ENCODE results near the gene TMEM92. TPM values are rescaled to one million over a fixed set of nuclear protein-coding genes. Genes with fewer than 3 reads are reported as not detected.
A peak's percentile ranks its signal among the peaks of the same experiment; 100 is the strongest.
"Not testable (repeated sequence)": the region's sequence is repeated elsewhere in the genome, so short reads cannot be mapped to it uniquely, and the experiment has no call there.

The TMEM92 gene
- total and polyA plus RNA-seq, 7 experiments from 2014 or later = 0.10 TPM; not detected in 6

GRCh38 chr17:50269477-50270434 lies 4.5 kb upstream of the TMEM92 start:
- peaks cover 5 to 14% (median 7%) of the 10 kb centered on the region in 7 donors for H3K4me1 Mint-ChIP-seq
- H3K27ac Mint-ChIP-seq = no peak overlapping the region
- CTCF ChIA-PET = interaction anchor here (3.6 kb wide), 1 partner anchor 69 kb away, joined by 27 read pairs; the partner anchor contains the start of gene COL1A1
- H3K9me3 Mint-ChIP-seq = no peaks in the 10 kb centered on the region
- Histone ChIP-seq H3K36me3 (ENCODE audit: control insufficient read depth in 2 of 3, insufficient read depth in 3 of 3, low read length in 3 of 3) (no peaks in the 10 kb centered on the region), H3K27ac (ENCODE audit: low read depth, low read length) (no peak overlapping the region), H3K4me3 (ENCODE audit: low read length) (no peak overlapping the region), H3K27me3 (ENCODE audit: control insufficient read depth in 2 of 2, insufficient read depth in 2 of 2, low read length in 2 of 2) (peaks cover 0 to 3% of the 10 kb centered on the region in 2 donors), H3K4me1 (ENCODE audit: control insufficient read depth in 2 of 2, insufficient read depth in 2 of 2, low read length in 2 of 2) (no peaks in the 10 kb centered on the region), H3K9me3 (ENCODE audit: control insufficient read depth in 2 of 3, low read length in 3 of 3) (no peaks in the 10 kb centered on the region)
- POLR2A ChIA-PET = no interaction called here
- H3K27me3 Mint-ChIP-seq = peaks cover 13 to 22% (median 17%) of the 10 kb centered on the region in 5 donors
- no peak overlapping the region for H3K4me3 Mint-ChIP-seq
- ATAC-seq (peak; percentile 85), DNase-seq (peak in 8 of 9 donors; percentile 12 to 58 (median 35))
- no peaks in the 10 kb centered on the region for H3K36me3 Mint-ChIP-seq
- intact Hi-C loops (cut with micrococcal nuclease) = loop anchor here (1.0 to 10.0 kb wide), 3 partner anchors 52 to 245 kb away; no protein-coding TSS in a partner anchor

- peak; percentile 26 for ATAC-seq
- ChIA-PET CTCF (interaction anchor here (0.5 to 7.0 kb wide), 6 partner anchors 10 to 792 kb away, joined by 3 to 60 read pairs (median 4); partner anchors contain the start of gene COL1A1), POLR2A (no interaction called here)
- Histone ChIP-seq H3K9me3 (ENCODE audit: control insufficient read depth in 2 of 3, low read length in 3 of 3) (no peaks in the 10 kb centered on the region), H3K27me3 (ENCODE audit: control insufficient read depth in 2 of 2, insufficient read depth in 2 of 2, low read length in 2 of 2) (peaks cover 0 to 3% of the 10 kb centered on the region in 2 donors), H3K36me3 (ENCODE audit: control insufficient read depth in 2 of 3, insufficient read depth in 3 of 3, low read length in 3 of 3) (no peaks in the 10 kb centered on the region), H3K4me1 (ENCODE audit: control insufficient read depth in 2 of 2, insufficient read depth in 2 of 2, low read length in 2 of 2) (no peaks in the 10 kb centered on the region), H3K4me3 (ENCODE audit: low read length) (no peak overlapping the region), H3K27ac (ENCODE audit: low read depth, low read length) (no peak overlapping the region)
- intact Hi-C loops (cut with micrococcal nuclease) = loop anchor here (1.0 to 10.0 kb wide), 2 partner anchors 176 to 246 kb away; no protein-coding TSS in a partner anchor
- Mint-ChIP-seq H3K27ac (no peak overlapping the region), H3K4me3 (no peak overlapping the region), H3K4me1 (peaks cover 5 to 19% (median 7%) of the 10 kb centered on the region in 7 donors), H3K36me3 (no peaks in the 10 kb centered on the region), H3K9me3 (no peaks in the 10 kb centered on the region), H3K27me3 (peaks cover 21 to 26% (median 25%) of the 10 kb centered on the region in 5 donors)
- peak in 1 of 9 donors; percentile 15 for DNase-seq
Measured at GRCh38 chr17:50270435-50271362, 3.6 kb upstream of the TMEM92 start.

DNA sequence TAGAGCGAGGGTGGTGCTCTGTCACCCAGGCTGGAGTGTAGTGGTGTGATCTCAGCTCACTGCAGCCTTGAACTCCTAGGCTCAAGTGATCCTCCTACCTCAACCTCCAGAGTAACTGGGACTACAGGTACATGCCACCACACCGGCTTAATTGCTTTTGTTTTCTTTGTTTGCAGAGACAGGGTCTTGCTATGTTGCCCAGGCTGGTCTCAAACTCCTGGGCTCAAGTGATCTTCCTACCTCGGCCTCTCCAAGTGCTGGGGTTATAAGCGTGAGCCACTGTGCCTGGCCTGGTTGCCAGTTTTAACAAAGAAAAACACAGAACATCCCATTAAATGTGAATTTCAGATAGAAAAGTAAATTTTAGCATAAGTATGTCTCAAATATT lies 2.9 kb upstream of the TMEM92 start:
- CTCF ChIA-PET = interaction anchor here (0.8 to 7.0 kb wide), 7 partner anchors 9 to 793 kb away, joined by 3 to 60 read pairs (median 3); partner anchors contain the start of gene COL1A1
- H3K4me1 ChIP-seq (ENCODE audit: control insufficient read depth in 2 of 2, insufficient read depth in 2 of 2, low read length in 2 of 2); H3K36me3 ChIP-seq (ENCODE audit: control insufficient read depth in 2 of 3, insufficient read depth in 3 of 3, low read length in 3 of 3); H3K9me3 ChIP-seq (ENCODE audit: control insufficient read depth in 2 of 3, low read length in 3 of 3); H3K27me3 ChIP-seq (ENCODE audit: control insufficient read depth in 2 of 2, insufficient read depth in 2 of 2, low read length in 2 of 2); H3K27ac ChIP-seq (ENCODE audit: low read depth, low read length); ATAC-seq; POLR2A ChIA-PET; DNase-seq; H3K9me3 Mint-ChIP-seq; H3K27ac Mint-ChIP-seq; H3K4me3 ChIP-seq (ENCODE audit: low read length); H3K36me3 Mint-ChIP-seq: not testable (repeated sequence)
- intact Hi-C loops (cut with micrococcal nuclease) = loop anchor here in 1 of 2 donors (10.0 kb wide), 1 partner anchor 247 kb away; no protein-coding TSS in a partner anchor
- Mint-ChIP-seq H3K27me3 (peaks cover 23 to 32% (median 29%) of the 10 kb centered on the region in 5 donors), H3K4me3 (peak overlapping the region in 1 of 10 donors; percentile 86), H3K4me1 (peaks cover 5 to 19% (median 7%) of the 10 kb centered on the region in 7 donors)

DNA sequence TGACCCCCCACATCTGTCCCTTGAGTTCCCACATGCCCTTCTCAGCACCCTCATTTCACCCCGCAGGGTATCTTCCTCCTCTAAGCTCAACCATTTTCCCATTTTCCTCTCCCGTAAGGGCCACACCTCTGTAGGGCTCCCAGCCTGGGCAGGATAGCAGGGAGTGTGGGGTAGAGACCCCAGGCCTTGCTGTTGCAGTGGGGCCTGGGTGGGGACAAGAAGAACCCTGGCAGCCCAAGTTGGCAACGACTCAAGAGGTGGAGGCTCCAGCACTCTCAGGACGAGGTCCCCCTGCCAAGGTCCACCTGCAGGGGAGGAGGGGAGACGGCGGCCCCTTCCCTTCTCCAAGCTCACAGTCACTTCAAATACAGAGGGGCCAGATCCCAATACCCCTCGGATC lies 2.0 kb upstream of the TMEM92 start:
- Mint-ChIP-seq H3K9me3 (no peaks in the 10 kb centered on the region), H3K4me1 (peaks cover 5 to 19% (median 7%) of the 10 kb centered on the region in 7 donors), H3K27me3 (peaks cover 28 to 41% (median 37%) of the 10 kb centered on the region in 5 donors), H3K36me3 (no peaks in the 10 kb centered on the region), H3K4me3 (peak overlapping the region in 6 of 10 donors; percentile 14 to 90 (median 84)), H3K27ac (no peak overlapping the region)
- no peak overlapping the region for H3K4me3 ChIP-seq (ENCODE audit: low read length)
- no peak overlapping the region for H3K27ac ChIP-seq (ENCODE audit: low read depth, low read length)
- H3K27me3 ChIP-seq (ENCODE audit: control insufficient read depth in 2 of 2, insufficient read depth in 2 of 2, low read length in 2 of 2) = peaks cover 0 to 3% of the 10 kb centered on the region in 2 donors
- intact Hi-C loops (cut with micrococcal nuclease) = loop anchor here in 1 of 2 donors (10.0 kb wide), 1 partner anchor 247 kb away; no protein-coding TSS in a partner anchor
- no peaks in the 10 kb centered on the region for H3K9me3 ChIP-seq (ENCODE audit: control insufficient read depth in 2 of 3, low read length in 3 of 3)
- no peaks in the 10 kb centered on the region for H3K36me3 ChIP-seq (ENCODE audit: control insufficient read depth in 2 of 3, insufficient read depth in 3 of 3, low read length in 3 of 3)
- no peak for DNase-seq
- H3K4me1 ChIP-seq (ENCODE audit: control insufficient read depth in 2 of 2, insufficient read depth in 2 of 2, low read length in 2 of 2) = no peaks in the 10 kb centered on the region
- ChIA-PET POLR2A (interaction anchor here (0.6 kb wide), 1 partner anchor 223 kb away, joined by 3 read pairs; no protein-coding TSS in a partner anchor), CTCF (interaction anchor here (1.0 to 7.0 kb wide), 4 partner anchors 51 to 102 kb away, joined by 3 to 60 read pairs (median 4); partner anchors contain the start of gene COL1A1)
- ATAC-seq = no peak

DNA sequence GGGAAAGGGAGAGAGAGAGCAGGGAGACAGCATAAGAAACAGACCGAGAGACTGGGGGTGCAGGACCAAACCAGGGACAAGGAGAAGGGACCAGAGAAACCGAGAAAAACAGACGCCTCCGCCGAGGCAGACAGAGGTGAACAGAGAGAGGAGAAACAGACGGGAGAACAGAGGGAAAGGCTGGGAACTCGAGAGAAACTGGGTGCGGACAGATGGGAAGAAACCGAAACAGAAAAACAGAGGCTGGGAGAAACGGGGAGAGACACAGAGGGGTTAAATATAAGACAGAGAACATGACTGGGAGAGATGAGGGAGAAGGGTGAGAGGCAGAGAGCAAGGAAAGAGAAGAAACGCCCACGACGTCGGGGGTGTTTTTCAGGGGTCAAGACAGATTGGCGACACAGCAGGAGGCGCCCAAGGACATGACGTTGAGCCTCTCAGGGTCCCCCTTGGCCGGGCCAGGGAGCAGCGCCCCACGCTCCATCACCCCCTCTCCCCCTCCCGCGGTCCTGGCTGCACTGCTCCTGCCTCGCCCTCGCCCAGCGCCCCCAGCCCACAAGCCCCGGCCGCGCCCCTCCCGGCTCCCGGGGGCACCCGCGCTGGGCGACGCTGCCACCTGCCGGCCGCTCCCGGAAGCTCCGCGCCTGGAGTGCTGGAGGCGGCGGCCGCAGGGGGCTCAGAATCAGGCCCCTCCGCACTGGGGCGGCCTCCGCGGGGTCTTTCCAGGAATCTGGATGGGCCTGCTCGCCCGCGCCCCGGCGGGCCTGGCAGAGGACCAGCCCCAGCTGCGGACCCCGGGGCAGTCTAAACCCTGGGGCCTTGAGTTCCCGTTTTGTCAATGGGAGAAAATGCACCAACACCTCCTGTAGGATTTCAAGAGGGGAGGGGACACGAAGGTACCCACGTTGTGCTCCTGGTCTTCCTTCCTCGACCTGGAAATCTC lies 1.3 kb upstream of the TMEM92 start:
- peak overlapping the region; percentile 39 to 90 (median 84) for H3K4me3 Mint-ChIP-seq
- ChIA-PET POLR2A (interaction anchor here (0.6 to 1.1 kb wide), 2 partner anchors 72 to 224 kb away, joined by 3 to 5 read pairs; no protein-coding TSS in a partner anchor), CTCF (interaction anchor here (0.5 to 7.0 kb wide), 7 partner anchors 27 to 219 kb away, joined by 3 to 60 read pairs (median 3); partner anchors contain the start of gene COL1A1)
- peak overlapping the region; percentile 60 for H3K4me3 ChIP-seq (ENCODE audit: low read length)
- H3K27ac ChIP-seq (ENCODE audit: low read depth, low read length) = no peak overlapping the region
- peaks cover 5 to 19% (median 7%) of the 10 kb centered on the region in 7 donors for H3K4me1 Mint-ChIP-seq
- H3K9me3 ChIP-seq (ENCODE audit: control insufficient read depth in 2 of 3, low read length in 3 of 3) = no peaks in the 10 kb centered on the region
- H3K27ac Mint-ChIP-seq = peak overlapping the region in 2 of 9 donors; percentile 26 to 34
- ATAC-seq (peak; percentile 67), DNase-seq (peak; percentile 12 to 81 (median 48))
- peaks cover 0 to 3% of the 10 kb centered on the region in 2 donors for H3K27me3 ChIP-seq (ENCODE audit: control insufficient read depth in 2 of 2, insufficient read depth in 2 of 2, low read length in 2 of 2)
- H3K9me3 Mint-ChIP-seq = no peaks in the 10 kb centered on the region
- no peaks in the 10 kb centered on the region for H3K4me1 ChIP-seq (ENCODE audit: control insufficient read depth in 2 of 2, insufficient read depth in 2 of 2, low read length in 2 of 2)
- H3K36me3 ChIP-seq (ENCODE audit: control insufficient read depth in 2 of 3, insufficient read depth in 3 of 3, low read length in 3 of 3) = no peaks in the 10 kb centered on the region
- intact Hi-C loops (cut with micrococcal nuclease) = loop anchor here (1.0 to 10.0 kb wide), 4 partner anchors 24 to 248 kb away; no protein-coding TSS in a partner anchor
- peaks cover 29 to 46% (median 42%) of the 10 kb centered on the region in 5 donors for H3K27me3 Mint-ChIP-seq
- no peaks in the 10 kb centered on the region for H3K36me3 Mint-ChIP-seq
